Measurements from ENCODE around the gene TMOD1.

GRCh38 chr9:97506787-97507186 lies 5.3 kb downstream of the TMOD1 start:
- TF ChIP-seq CTCF (conservative IDR thresholded peaks at IDR 0.05; ENCODE audit: low read length) (no peak), EZH2phosphoT487 (IDR thresholded peaks at IDR 0.05; ENCODE audit: borderline replicate concordance, low read depth, low read length) (no peak)

All from OCI-LY7 (cell line).